ENCODE data around the gene MYO6.

MYO6 gene

GRCh38 chr6:75752365-75752764 is 3.3 kb downstream of the MYO6 start:
- H3K4me3 ChIP-seq (ENCODE audit: low read length) = peak overlapping the region; percentile 24; the same call in 1 of the 2 replicates
- TF ChIP-seq ZNF274 (IDR thresholded peaks at IDR 0.05; ENCODE audit: low read depth, low read length) = no peak

- H3K4me3 ChIP-seq (ENCODE audit: low read length) = no peak overlapping the region
- no peak for TF ChIP-seq ZNF274 (IDR thresholded peaks at IDR 0.05; ENCODE audit: low read depth, low read length)
These were observed 6.7 kb downstream of the MYO6 start for GRCh38 chr6:75755704-75756103.

GRCh38 chr6:75757295-75757694 is 8.3 kb downstream of the MYO6 start:
- TF ChIP-seq ZNF274 (IDR thresholded peaks at IDR 0.05; ENCODE audit: low read depth, low read length) = no peak
- H3K4me3 ChIP-seq (ENCODE audit: low read length) = no peak overlapping the region

GRCh38 chr6:75758061-75758460 is 9.0 kb downstream of the MYO6 start:
- no peak overlapping the region for H3K4me3 ChIP-seq (ENCODE audit: low read length)
- TF ChIP-seq ZNF274 (IDR thresholded peaks at IDR 0.05; ENCODE audit: low read depth, low read length) = no peak

- no peak for TF ChIP-seq ZNF274 (IDR thresholded peaks at IDR 0.05; ENCODE audit: low read depth, low read length)
- H3K4me3 ChIP-seq (ENCODE audit: low read length) = no peak overlapping the region
These were observed 10.2 kb downstream of the MYO6 start for GRCh38 chr6:75759207-75759606.

GRCh38 chr6:75760320-75760719 is 11.3 kb downstream of the MYO6 start:
- no peak for TF ChIP-seq ZNF274 (IDR thresholded peaks at IDR 0.05; ENCODE audit: low read depth, low read length)
- no peak overlapping the region for H3K4me3 ChIP-seq (ENCODE audit: low read length)

GRCh38 chr6:75761489-75761888 is 12.4 kb downstream of the MYO6 start:
- no peak for TF ChIP-seq ZNF274 (IDR thresholded peaks at IDR 0.05; ENCODE audit: low read depth, low read length)

GRCh38 chr6:75762063-75762462 is 13.0 kb downstream of the MYO6 start:
- no peak overlapping the region for H3K4me3 ChIP-seq (ENCODE audit: low read length)
- TF ChIP-seq ZNF274 (IDR thresholded peaks at IDR 0.05; ENCODE audit: low read depth, low read length) = no peak

More at GRCh38 chr6:75761489-75761888, 12.4 kb downstream of the MYO6 start:
- H3K4me3 ChIP-seq (ENCODE audit: low read length) = no peak overlapping the region

GRCh38 chr6:75766387-75766786 is 17.3 kb downstream of the MYO6 start:
- H3K4me3 ChIP-seq (ENCODE audit: low read length) = no peak overlapping the region
- no peak for TF ChIP-seq ZNF274 (IDR thresholded peaks at IDR 0.05; ENCODE audit: low read depth, low read length)

- no peak for TF ChIP-seq ZNF274 (IDR thresholded peaks at IDR 0.05; ENCODE audit: low read depth, low read length)
- H3K4me3 ChIP-seq (ENCODE audit: low read length) = no peak overlapping the region
These were observed 21.8 kb downstream of the MYO6 start for GRCh38 chr6:75770844-75771243.

GRCh38 chr6:75775219-75775618 is 26.2 kb downstream of the MYO6 start:
- TF ChIP-seq ZNF274 (IDR thresholded peaks at IDR 0.05; ENCODE audit: low read depth, low read length) = no peak

GRCh38 chr6:75776461-75776860 is 27.4 kb downstream of the MYO6 start:
- no peak for TF ChIP-seq ZNF274 (IDR thresholded peaks at IDR 0.05; ENCODE audit: low read depth, low read length)
- no peak overlapping the region for H3K4me3 ChIP-seq (ENCODE audit: low read length)

More at GRCh38 chr6:75775219-75775618, 26.2 kb downstream of the MYO6 start:
- no peak overlapping the region for H3K4me3 ChIP-seq (ENCODE audit: low read length)

- no peak for TF ChIP-seq ZNF274 (IDR thresholded peaks at IDR 0.05; ENCODE audit: low read depth, low read length)
- H3K4me3 ChIP-seq (ENCODE audit: low read length) = no peak overlapping the region
These were observed 29.7 kb downstream of the MYO6 start for GRCh38 chr6:75778757-75779156.

GRCh38 chr6:75786152-75786551 is 37.1 kb downstream of the MYO6 start:
- H3K4me3 ChIP-seq (ENCODE audit: low read length) = no peak overlapping the region
- TF ChIP-seq ZNF274 (IDR thresholded peaks at IDR 0.05; ENCODE audit: low read depth, low read length) = no peak

- TF ChIP-seq ZNF274 (IDR thresholded peaks at IDR 0.05; ENCODE audit: low read depth, low read length) = no peak
These were observed 39.9 kb downstream of the MYO6 start for GRCh38 chr6:75788894-75789293.

GRCh38 chr6:75791881-75792280 is 42.8 kb downstream of the MYO6 start:
- no peak for TF ChIP-seq ZNF274 (IDR thresholded peaks at IDR 0.05; ENCODE audit: low read depth, low read length)
- H3K4me3 ChIP-seq (ENCODE audit: low read length) = no peak overlapping the region

More at GRCh38 chr6:75788894-75789293, 39.9 kb downstream of the MYO6 start:
- no peak overlapping the region for H3K4me3 ChIP-seq (ENCODE audit: low read length)

Data from GM08714 (cell line).